HepG2 (cell line): ENCODE data around the gene SERPINB13. TPM values are rescaled to one million over a fixed set of nuclear protein-coding genes. Genes with fewer than 3 reads are reported as not detected.

Experiments
- CC2D1A ChIP-seq: sonication (generic); formaldehyde crosslinking; IDR thresholded peaks from 2 replicates; pipeline ENCODE4 v1.8.1; 2023; ENCODE audit warnings: mild to moderate bottlenecking, missing genetic modification reagents
- HES4 ChIP-seq: sonication (generic); formaldehyde crosslinking; IDR thresholded peaks from 2 replicates; pipeline ENCODE4 v1.9.0; 2021; ENCODE audit warnings: mild to moderate bottlenecking, missing genetic modification reagents, borderline replicate concordance
- KMT2A ChIP-seq: sonication (generic); formaldehyde crosslinking; IDR thresholded peaks from 2 replicates; pipeline ENCODE4 v1.4.0; 2020; ENCODE audit warnings: missing genetic modification reagents
- MEF2D ChIP-seq: sonication (generic); formaldehyde crosslinking; IDR thresholded peaks from 2 replicates; pipeline ENCODE4 v1.5.1; 2020; ENCODE audit warnings: mild to moderate bottlenecking, missing genetic modification reagents
- NBN ChIP-seq: fragments of 450-650 bp; conservative IDR thresholded peaks from 2 replicates; pipeline ENCODE4 v1.6.1; 2017
- SP140L ChIP-seq: sonication (generic); formaldehyde crosslinking; IDR thresholded peaks from 2 replicates; pipeline ENCODE4 v1.4.0; 2020; ENCODE audit warnings: missing genetic modification reagents, borderline replicate concordance
- SRSF9 ChIP-seq: fragments of 200-400 bp; formaldehyde crosslinking; IDR thresholded peaks from 2 replicates; pipeline ENCODE4 v1.6.1; 2018; ENCODE audit warnings: borderline replicate concordance, mild to moderate bottlenecking, low read depth, low read length; ENCODE audit not compliant: insufficient read depth, poor library complexity, severe bottlenecking
- THAP8 ChIP-seq: sonication (generic); formaldehyde crosslinking; IDR thresholded peaks from 2 replicates; pipeline ENCODE4 v1.5.1; 2020; ENCODE audit warnings: missing genetic modification reagents, mild to moderate bottlenecking, borderline replicate concordance
- ZNF235 ChIP-seq: sonication (generic); formaldehyde crosslinking; IDR thresholded peaks from 2 replicates; pipeline ENCODE4 v1.8.1; 2023; ENCODE audit warnings: mild to moderate bottlenecking, missing genetic modification reagents, borderline replicate concordance
- ZNF292 ChIP-seq: sonication (generic); formaldehyde crosslinking; IDR thresholded peaks from 2 replicates; pipeline ENCODE4 v1.8.1; 2022; ENCODE audit warnings: mild to moderate bottlenecking, low read depth, missing genetic modification reagents, borderline replicate concordance
- ZNF496 ChIP-seq: sonication (generic); formaldehyde crosslinking; IDR thresholded peaks from 2 replicates; pipeline ENCODE4 v1.8.1; 2023; ENCODE audit warnings: mild to moderate bottlenecking, moderate library complexity, missing genetic modification reagents; ENCODE audit not compliant: insufficient replicate concordance
- ZNF549 ChIP-seq: sonication (generic); formaldehyde crosslinking; IDR thresholded peaks from 2 replicates; pipeline ENCODE4 v1.5.0; 2020; ENCODE audit warnings: missing genetic modification reagents
- ZNF609 ChIP-seq: sonication (generic); formaldehyde crosslinking; IDR thresholded peaks from 2 replicates; pipeline ENCODE4 v1.4.0; 2020; ENCODE audit warnings: mild to moderate bottlenecking, missing genetic modification reagents, borderline replicate concordance
- ZNF652 ChIP-seq: IDR thresholded peaks from 2 replicates; pipeline ENCODE4 v1.6.1; 2016; ENCODE audit warnings: low read depth, borderline replicate concordance
- ZSCAN21 ChIP-seq: sonication (generic); formaldehyde crosslinking; IDR thresholded peaks from 2 replicates; pipeline ENCODE4 v1.8.0; 2022; ENCODE audit warnings: mild to moderate bottlenecking, missing genetic modification reagents, moderate library complexity, borderline replicate concordance
- polyA plus RNA-seq, 8 experiments: library from polyadenylated mRNA; depleted of rRNA in 3 of 8; stranded (reverse) in 7 of 8; unstranded in 1 of 8; fragments of >200 nt; fragmentation: Illumina TruSeq in 4 of 8; extraction: Trizol in 4 of 8; gene quantifications; 2 replicates each; pipeline versions ENCODE4 v1.2.1 to v1.2.3, GENCODE V29; 2011 to 2016; ENCODE audit warnings: low read depth in 4 of 8, missing spikeins in 1 of 8, mixed read lengths in 1 of 8; ENCODE audit not compliant: insufficient read depth in 1 of 8
- total RNA-seq, 5 experiments: library from RNA; depleted of rRNA; stranded (reverse); fragments of >200 nt; fragmentation: Illumina TruSeq; extraction: Trizol; gene quantifications; 2 replicates each; pipeline ENCODE4 v1.2.3, GENCODE V29; 2016; ENCODE audit warnings: low read depth in 1 of 5
- TF ChIP-seq, protein P1 (sequence below): sonication (generic); formaldehyde crosslinking; IDR thresholded peaks from 2 replicates; pipeline ENCODE4 v1.4.0; 2020; ENCODE audit warnings: missing genetic modification reagents

SERPINB13 gene
- total and polyA plus RNA-seq, 2 of the 13 experiments (the other 11 are each of a cell fraction or from before 2014, with no cell fraction given), result not detected

- no peak for TF ChIP-seq ZNF609 (CRISPR knock-in tag)
- no peak for TF ChIP-seq SRSF9
- TF ChIP-seq ZNF549, result no peak
- TF ChIP-seq ZSCAN21 (CRISPR knock-in tag), result no peak
- no peak for TF ChIP-seq HES4 (CRISPR knock-in tag)
- no peak for TF ChIP-seq CC2D1A (CRISPR knock-in tag)
- no peak for TF ChIP-seq ZNF652 (CRISPR knock-in tag)
- TF ChIP-seq NBN, result no peak
- TF ChIP-seq KMT2A, result no peak
- no peak for TF ChIP-seq ZNF235 (CRISPR knock-in tag)
- no peak for TF ChIP-seq ZNF292 (CRISPR knock-in tag)
- no peak for TF ChIP-seq THAP8
- TF ChIP-seq MEF2D (CRISPR knock-in tag), result no peak
- TF ChIP-seq, protein P1, sequence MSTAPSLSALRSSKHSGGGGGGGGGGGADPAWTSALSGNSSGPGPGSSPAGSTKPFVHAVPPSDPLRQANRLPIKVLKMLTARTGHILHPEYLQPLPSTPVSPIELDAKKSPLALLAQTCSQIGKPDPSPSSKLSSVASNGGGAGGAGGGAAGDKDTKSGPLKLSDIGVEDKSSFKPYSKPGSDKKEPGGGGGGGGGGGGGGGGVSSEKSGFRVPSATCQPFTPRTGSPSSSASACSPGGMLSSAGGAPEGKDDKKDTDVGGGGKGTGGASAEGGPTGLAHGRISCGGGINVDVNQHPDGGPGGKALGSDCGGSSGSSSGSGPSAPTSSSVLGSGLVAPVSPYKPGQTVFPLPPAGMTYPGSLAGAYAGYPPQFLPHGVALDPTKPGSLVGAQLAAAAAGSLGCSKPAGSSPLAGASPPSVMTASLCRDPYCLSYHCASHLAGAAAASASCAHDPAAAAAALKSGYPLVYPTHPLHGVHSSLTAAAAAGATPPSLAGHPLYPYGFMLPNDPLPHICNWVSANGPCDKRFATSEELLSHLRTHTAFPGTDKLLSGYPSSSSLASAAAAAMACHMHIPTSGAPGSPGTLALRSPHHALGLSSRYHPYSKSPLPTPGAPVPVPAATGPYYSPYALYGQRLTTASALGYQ (CRISPR knock-in tag), result no peak
- no peak for TF ChIP-seq SP140L (CRISPR knock-in tag)
- TF ChIP-seq ZNF496, result no peak
- TF ChIP-seq, all 625 proteins: peak for 0
These were observed 47.1 kb upstream of the SERPINB13 start (continued) for GRCh38 chr18:63539904-63540510.
